ENCODE measurements around the gene UQCRFS1.

- TF ChIP-seq CTCF (conservative IDR thresholded peaks at IDR 0.05) (no peak), ZFX (IDR thresholded peaks at IDR 0.05) (no peak)
These were observed 18.3 kb downstream of the UQCRFS1 start for GRCh38 chr19:29194658-29195057.

Measured in C4-2B (cell line).